HG02571 (cell line): Measurements from ENCODE around the gene TM9SF1.

Source experiments
- ATAC-seq: cut with Tn5 transposase; IDR thresholded peaks from one replicate; pipeline ENCODE4 v1.9.1; 2021; ENCODE audit warnings: mild to moderate bottlenecking, moderate library complexity; ENCODE audit not compliant: unreplicated experiment

Gene TM9SF1

GRCh38 chr14:24156840-24157239 lies 38.4 kb downstream of the TM9SF1 start:
- ATAC-seq = no peak

GRCh38 chr14:24155100-24155499 lies 40.1 kb downstream of the TM9SF1 start:
- ATAC-seq = no peak

- ATAC-seq = no peak
Measured at GRCh38 chr14:24151404-24152080, 43.7 kb downstream of the TM9SF1 start.

- ATAC-seq = no peak
Measured at GRCh38 chr14:24150993-24151392, 44.2 kb downstream of the TM9SF1 start.

GRCh38 chr14:24150567-24150966 lies 44.7 kb downstream of the TM9SF1 start:
- ATAC-seq = no peak

- no peak for ATAC-seq
Measured at GRCh38 chr14:24150061-24150460, 45.2 kb downstream of the TM9SF1 start.

- ATAC-seq = no peak
Measured at GRCh38 chr14:24149302-24149969, 45.8 kb downstream of the TM9SF1 start.

GRCh38 chr14:24147761-24148428 lies 47.3 kb downstream of the TM9SF1 start:
- ATAC-seq = no peak

GRCh38 chr14:24146978-24147760 lies 48.1 kb downstream of the TM9SF1 start, which contains the start of gene RNF31:
Gene RNF31, plus strand, starts transcription at chr14:24147498. Its CDS starts 201 bp downstream, at chr14:24147699.
- ATAC-seq = peak; percentile 74

GRCh38 chr14:24146453-24146977 lies 48.7 kb downstream of the TM9SF1 start, which contains the start of gene PSME2:
Gene PSME2, minus strand, starts transcription at chr14:24146610. Its CDS starts 29 bp downstream, at chr14:24146581.
- peak; percentile 66 for ATAC-seq

- ATAC-seq = no peak
Measured at GRCh38 chr14:24145690-24146452, 49.4 kb downstream of the TM9SF1 start.

- no peak for ATAC-seq
Measured at GRCh38 chr14:24145219-24145618, 50.0 kb downstream of the TM9SF1 start.

GRCh38 chr14:24144451-24144850 lies 50.8 kb downstream of the TM9SF1 start:
- ATAC-seq = no peak

- ATAC-seq = no peak
Measured at GRCh38 chr14:24143511-24143910, 51.7 kb downstream of the TM9SF1 start.

- ATAC-seq = peak; percentile 81
Measured at GRCh38 chr14:24141097-24141880, 54.0 kb downstream of the TM9SF1 start, which contains the start of gene EMC9. Gene EMC9, minus strand, starts transcription at chr14:24141591. Its CDS starts 287 bp downstream, at chr14:24141304.

GRCh38 chr14:24139272-24139934 lies 55.8 kb downstream of the TM9SF1 start:
- ATAC-seq = no peak
